ENCODE data around the gene APLP2.
"Not testable (repeated sequence)": the region's sequence is repeated elsewhere in the genome, so short reads cannot be mapped to it uniquely, and the experiment has no call there.

The APLP2 gene

GRCh38 chr11:130103296-130103814 is 33.7 kb downstream of the APLP2 start:
- H3K4me1 Mint-ChIP-seq (ENCODE audit: low read depth), result no peaks in the 10 kb centered on the region
- no peaks in the 10 kb centered on the region for H3K9me3 Mint-ChIP-seq
- H3K27ac Mint-ChIP-seq, result no peak overlapping the region

GRCh38 chr11:130106381-130106780 is 36.7 kb downstream of the APLP2 start:
- no peaks in the 10 kb centered on the region for H3K9me3 Mint-ChIP-seq
- H3K36me3 Mint-ChIP-seq (ENCODE audit: low read depth), result peaks cover 2% of the 10 kb centered on the region
- no peaks in the 10 kb centered on the region for H3K27me3 Mint-ChIP-seq (ENCODE audit: low read depth)
- DNase-seq (ENCODE audit: low spot score), result no peak
- no peak overlapping the region for H3K4me3 Mint-ChIP-seq
- H3K27ac Mint-ChIP-seq, result no peak overlapping the region
- H3K4me1 Mint-ChIP-seq (ENCODE audit: low read depth), result no peaks in the 10 kb centered on the region

More at GRCh38 chr11:130103296-130103814, 33.7 kb downstream of the APLP2 start:
- DNase-seq (ENCODE audit: low spot score), result no peak
- no peak overlapping the region for H3K4me3 Mint-ChIP-seq
- H3K36me3 Mint-ChIP-seq (ENCODE audit: low read depth), result no peaks in the 10 kb centered on the region
- no peaks in the 10 kb centered on the region for H3K27me3 Mint-ChIP-seq (ENCODE audit: low read depth)

DNA sequence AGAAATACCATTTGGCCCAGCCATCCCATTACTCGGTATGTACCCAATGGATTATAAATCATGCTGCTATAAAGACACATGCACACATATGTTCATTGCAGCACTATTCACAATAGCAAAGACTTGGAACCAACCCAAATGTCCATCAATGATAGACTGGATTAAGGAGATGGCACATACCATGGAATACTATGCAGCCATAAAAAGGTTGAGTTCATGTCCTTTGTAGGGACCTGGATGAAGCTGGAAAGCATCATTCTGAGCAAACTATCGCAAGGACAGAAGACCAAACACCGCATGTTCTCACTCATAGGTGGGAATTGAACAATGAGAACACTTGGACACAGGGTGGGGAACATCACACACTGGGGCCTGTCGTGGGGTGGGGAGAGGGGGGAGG is 39.0 kb downstream of the APLP2 start:
- not testable (repeated sequence) for H3K4me1 Mint-ChIP-seq (ENCODE audit: low read depth); DNase-seq (ENCODE audit: low spot score); H3K9me3 Mint-ChIP-seq; H3K36me3 Mint-ChIP-seq (ENCODE audit: low read depth); H3K4me3 Mint-ChIP-seq; H3K27ac Mint-ChIP-seq; H3K27me3 Mint-ChIP-seq (ENCODE audit: low read depth)

DNA sequence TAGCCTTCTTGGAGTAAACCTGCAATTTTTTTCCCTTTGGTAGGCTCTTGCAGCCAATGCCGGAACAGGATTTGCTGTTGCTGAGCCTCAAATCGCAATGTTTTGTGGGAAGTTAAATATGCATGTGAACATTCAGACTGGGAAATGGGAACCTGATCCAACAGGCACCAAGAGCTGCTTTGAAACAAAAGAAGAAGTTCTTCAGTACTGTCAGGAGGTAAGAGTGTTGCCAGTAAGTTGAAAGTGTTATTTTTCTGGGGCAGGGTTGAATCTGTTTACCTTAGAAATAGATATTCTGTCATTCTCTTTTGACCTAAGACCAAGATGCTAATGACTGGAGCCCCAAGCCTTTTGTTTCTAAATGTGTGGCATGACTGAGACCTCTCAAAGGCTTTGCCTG is 39.7 kb downstream of the APLP2 start:
- no peak for DNase-seq (ENCODE audit: low spot score)
- Mint-ChIP-seq H3K4me1 (ENCODE audit: low read depth) (no peaks in the 10 kb centered on the region), H3K36me3 (ENCODE audit: low read depth) (peaks cover 2% of the 10 kb centered on the region), H3K4me3 (no peak overlapping the region), H3K27ac (no peak overlapping the region), H3K9me3 (no peaks in the 10 kb centered on the region), H3K27me3 (ENCODE audit: low read depth) (no peaks in the 10 kb centered on the region)

DNA sequence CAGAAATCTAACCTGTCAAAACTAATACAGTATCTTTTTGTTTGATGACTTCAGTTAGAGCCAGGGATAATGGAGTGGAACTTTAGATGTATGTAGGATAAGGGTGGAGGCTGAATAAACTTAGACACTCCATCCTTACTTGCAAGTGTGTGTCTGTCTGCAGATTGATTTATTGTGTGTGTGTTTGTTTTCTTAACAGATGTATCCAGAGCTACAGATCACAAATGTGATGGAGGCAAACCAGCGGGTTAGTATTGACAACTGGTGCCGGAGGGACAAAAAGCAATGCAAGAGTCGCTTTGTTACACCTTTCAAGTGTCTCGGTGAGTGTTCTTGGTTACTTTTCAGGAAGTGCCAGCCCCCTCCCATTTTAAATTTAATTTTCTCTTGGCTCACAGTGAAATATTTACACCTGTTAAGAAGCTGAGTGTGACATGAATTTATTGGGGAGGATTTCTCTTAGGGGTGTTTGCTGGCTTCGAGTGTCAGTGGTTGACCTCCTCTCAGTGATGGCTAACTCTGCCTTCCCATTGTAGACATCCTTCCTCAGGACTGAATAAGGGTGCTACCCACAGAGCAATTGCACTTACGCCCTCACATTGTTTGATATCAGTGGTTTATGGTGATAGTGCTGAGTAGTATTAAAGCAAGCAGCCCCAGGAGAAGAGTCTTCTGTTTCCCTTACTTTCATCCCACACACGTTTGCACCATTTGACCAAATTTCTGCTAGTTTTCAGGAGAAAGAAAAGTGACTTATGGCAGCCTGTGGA is 40.8 kb downstream of the APLP2 start:
- DNase-seq (ENCODE audit: low spot score), result no peak
- Mint-ChIP-seq H3K9me3 (no peaks in the 10 kb centered on the region), H3K36me3 (ENCODE audit: low read depth) (peaks cover 2% of the 10 kb centered on the region), H3K4me1 (ENCODE audit: low read depth) (no peaks in the 10 kb centered on the region), H3K27me3 (ENCODE audit: low read depth) (no peaks in the 10 kb centered on the region), H3K4me3 (no peak overlapping the region), H3K27ac (no peak overlapping the region)

DNA sequence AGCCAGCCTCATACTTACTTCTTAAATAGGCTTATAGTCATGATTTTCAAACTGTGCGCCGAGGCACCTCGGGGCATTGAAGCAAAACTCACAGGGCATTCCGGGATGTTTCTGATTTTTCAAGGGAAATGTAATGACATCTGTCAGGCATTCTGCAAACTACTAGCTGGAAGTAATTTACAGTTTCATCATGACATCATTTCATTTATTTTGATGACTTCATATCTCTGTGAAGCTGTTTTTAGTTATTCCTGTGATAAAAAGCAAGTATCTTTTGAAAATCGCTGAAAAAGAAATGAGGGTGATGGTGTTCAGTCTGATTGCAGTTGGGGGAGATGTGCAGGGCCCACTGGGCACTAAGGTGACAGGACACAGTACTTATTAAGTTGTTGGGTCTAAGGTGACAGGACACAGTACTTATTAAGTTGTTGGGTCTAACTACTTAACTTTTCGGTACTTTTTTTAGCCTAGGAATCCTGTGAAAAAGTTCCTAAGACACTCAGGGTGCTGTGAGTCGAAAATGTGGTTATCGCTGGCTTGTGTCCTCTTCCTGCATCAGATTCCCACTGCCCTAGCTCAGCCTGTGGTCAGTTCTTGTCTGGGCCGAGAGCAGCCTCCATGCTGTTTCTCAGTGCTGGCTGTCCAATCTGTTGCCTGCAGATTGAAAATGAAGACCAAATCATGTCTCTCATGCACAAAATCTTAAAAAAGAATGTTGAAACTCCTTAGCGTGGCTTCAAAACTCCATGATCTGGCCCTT is 42.6 kb downstream of the APLP2 start:
- Mint-ChIP-seq H3K27me3 (ENCODE audit: low read depth) (no peaks in the 10 kb centered on the region), H3K9me3 (no peaks in the 10 kb centered on the region)

GRCh38 chr11:130114281-130114680 is 44.6 kb downstream of the APLP2 start:
- DNase-seq (ENCODE audit: low spot score), result no peak
- Mint-ChIP-seq H3K27me3 (ENCODE audit: low read depth) (peaks cover 2% of the 10 kb centered on the region), H3K4me1 (ENCODE audit: low read depth) (peaks cover 15% of the 10 kb centered on the region), H3K9me3 (no peaks in the 10 kb centered on the region), H3K36me3 (ENCODE audit: low read depth) (peaks cover 2% of the 10 kb centered on the region), H3K4me3 (no peak overlapping the region), H3K27ac (no peak overlapping the region)

More for the DNA sequence above, 42.6 kb downstream of the APLP2 start:
- Mint-ChIP-seq H3K36me3 (ENCODE audit: low read depth) (peaks cover 2% of the 10 kb centered on the region), H3K27ac (no peak overlapping the region), H3K4me1 (ENCODE audit: low read depth) (no peaks in the 10 kb centered on the region), H3K4me3 (no peak overlapping the region)
- no peak for DNase-seq (ENCODE audit: low spot score)

DNA sequence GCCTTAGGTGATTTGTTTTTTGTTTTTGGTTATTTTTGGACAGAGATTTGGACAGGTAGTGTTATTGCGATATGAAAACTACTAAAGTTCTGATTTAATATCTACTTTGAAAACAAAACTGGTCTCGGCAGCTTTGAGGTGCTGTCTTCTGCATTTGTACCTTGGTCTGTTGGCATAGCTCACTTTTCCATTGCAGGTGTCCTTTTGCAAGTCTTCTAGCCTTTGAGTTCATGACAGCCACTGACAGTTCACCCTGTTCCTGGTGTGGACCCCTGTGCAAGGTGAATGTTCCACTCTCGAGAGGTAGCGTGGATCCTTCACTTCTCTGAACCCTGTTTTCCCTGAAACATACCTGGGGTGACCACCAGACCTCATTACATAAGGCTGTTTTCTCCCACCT is 45.0 kb downstream of the APLP2 start:
- Mint-ChIP-seq H3K9me3 (no peaks in the 10 kb centered on the region), H3K27me3 (ENCODE audit: low read depth) (peaks cover 5% of the 10 kb centered on the region), H3K4me3 (no peak overlapping the region), H3K36me3 (ENCODE audit: low read depth) (peaks cover 2% of the 10 kb centered on the region), H3K4me1 (ENCODE audit: low read depth) (peaks cover 18% of the 10 kb centered on the region), H3K27ac (no peak overlapping the region)
- no peak for DNase-seq (ENCODE audit: low spot score)

GRCh38 chr11:130115218-130115617 is 45.5 kb downstream of the APLP2 start:
- no peak for DNase-seq (ENCODE audit: low spot score)
- Mint-ChIP-seq H3K4me1 (ENCODE audit: low read depth) (peaks cover 18% of the 10 kb centered on the region), H3K27ac (no peak overlapping the region), H3K27me3 (ENCODE audit: low read depth) (peaks cover 5% of the 10 kb centered on the region), H3K4me3 (no peak overlapping the region), H3K36me3 (ENCODE audit: low read depth) (peaks cover 2% of the 10 kb centered on the region), H3K9me3 (no peaks in the 10 kb centered on the region)

- DNase-seq (ENCODE audit: low spot score), result no peak
- Mint-ChIP-seq H3K9me3 (no peaks in the 10 kb centered on the region), H3K27ac (no peak overlapping the region), H3K36me3 (ENCODE audit: low read depth) (peaks cover 13% of the 10 kb centered on the region), H3K27me3 (ENCODE audit: low read depth) (peaks cover 10% of the 10 kb centered on the region), H3K4me1 (ENCODE audit: low read depth) (peaks cover 34% of the 10 kb centered on the region), H3K4me3 (no peak overlapping the region)
These were observed 48.5 kb downstream of the APLP2 start for GRCh38 chr11:130118165-130118564.

DNA sequence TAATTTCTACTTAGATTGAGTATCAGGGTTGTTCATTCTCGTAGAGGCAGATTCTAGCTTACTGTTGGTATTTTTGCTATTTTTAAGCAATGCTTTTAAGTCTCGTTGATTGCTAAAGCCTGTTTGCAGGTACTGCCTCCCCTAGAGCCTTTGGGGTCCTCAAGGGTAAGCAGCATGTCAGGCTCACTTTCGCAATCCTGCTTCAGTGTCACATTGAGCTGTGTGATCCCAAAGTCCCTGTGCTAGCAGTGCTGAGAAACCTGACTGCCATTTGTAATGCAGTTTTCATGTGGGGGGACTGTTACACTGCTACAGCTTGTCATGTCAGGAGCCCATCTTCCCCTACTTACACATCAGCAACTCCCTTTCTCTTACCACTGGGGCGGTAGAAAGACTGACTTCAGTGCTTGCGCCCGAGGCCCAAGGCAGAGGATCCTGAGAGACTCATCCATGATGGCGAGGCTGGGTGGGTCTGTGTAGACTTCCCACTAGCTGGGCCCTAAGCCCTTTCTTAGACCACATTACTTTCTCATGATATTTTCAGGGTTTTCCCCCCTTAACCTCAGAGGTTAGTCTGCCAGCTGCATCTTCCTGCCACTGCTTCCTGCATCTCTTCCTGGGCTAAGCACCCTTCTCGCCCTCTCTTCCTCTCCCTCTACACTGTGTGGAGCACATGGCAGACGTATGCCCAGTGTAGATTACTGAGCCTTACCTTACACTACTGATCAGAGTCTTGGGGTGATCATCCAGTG is 49.1 kb downstream of the APLP2 start:
- H3K27ac Mint-ChIP-seq, result no peak overlapping the region
- no peak overlapping the region for H3K4me3 Mint-ChIP-seq
- peaks cover 10% of the 10 kb centered on the region for H3K27me3 Mint-ChIP-seq (ENCODE audit: low read depth)
- no peaks in the 10 kb centered on the region for H3K9me3 Mint-ChIP-seq
- peaks cover 34% of the 10 kb centered on the region for H3K4me1 Mint-ChIP-seq (ENCODE audit: low read depth)
- H3K36me3 Mint-ChIP-seq (ENCODE audit: low read depth), result peaks cover 15% of the 10 kb centered on the region
- DNase-seq (ENCODE audit: low spot score), result peak; percentile 18

- peaks cover 10% of the 10 kb centered on the region for H3K27me3 Mint-ChIP-seq (ENCODE audit: low read depth)
These were observed 50.4 kb downstream of the APLP2 start for GRCh38 chr11:130120045-130120444.

DNA sequence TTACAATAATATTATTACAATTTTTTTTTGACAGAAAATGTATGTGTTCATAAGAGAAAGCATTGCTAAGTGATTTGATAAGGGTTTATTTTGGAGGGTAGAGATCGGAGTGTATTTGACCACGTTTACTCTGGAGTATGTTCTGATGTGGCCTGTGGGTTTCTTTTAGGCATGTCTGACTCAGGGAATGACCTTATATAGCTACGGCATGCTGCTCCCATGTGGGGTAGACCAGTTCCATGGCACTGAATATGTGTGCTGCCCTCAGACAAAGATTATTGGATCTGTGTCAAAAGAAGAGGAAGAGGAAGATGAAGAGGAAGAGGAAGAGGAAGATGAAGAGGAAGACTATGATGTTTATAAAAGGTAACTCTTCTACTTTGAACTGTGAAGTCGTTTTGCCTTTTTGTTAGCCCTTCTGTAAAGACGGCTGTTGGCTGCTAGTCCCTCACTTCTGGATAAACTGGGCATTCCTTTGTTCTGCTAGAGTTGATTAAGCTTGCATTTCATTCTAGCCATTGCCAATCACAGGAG is 51.8 kb downstream of the APLP2 start:
- Mint-ChIP-seq H3K4me1 (ENCODE audit: low read depth) (peaks cover 34% of the 10 kb centered on the region), H3K9me3 (no peaks in the 10 kb centered on the region), H3K27ac (no peak overlapping the region), H3K36me3 (ENCODE audit: low read depth) (peaks cover 18% of the 10 kb centered on the region), H3K4me3 (no peak overlapping the region), H3K27me3 (ENCODE audit: low read depth) (peaks cover 10% of the 10 kb centered on the region)
- peak; percentile 29 for DNase-seq (ENCODE audit: low spot score)

More at GRCh38 chr11:130120045-130120444, 50.4 kb downstream of the APLP2 start:
- Mint-ChIP-seq H3K27ac (no peak overlapping the region), H3K36me3 (ENCODE audit: low read depth) (peaks cover 18% of the 10 kb centered on the region), H3K9me3 (no peaks in the 10 kb centered on the region), H3K4me3 (no peak overlapping the region), H3K4me1 (ENCODE audit: low read depth) (peaks cover 34% of the 10 kb centered on the region)
- DNase-seq (ENCODE audit: low spot score), result no peak

Measured in T-helper 2 cell treated with Interferon-gamma antibody and Interleukin-4, amounts not matched to agents 5 μg/mL and 100 μg/mL, for 36 hours (primary cell).